ENCODE measurements around the gene LRTM2.

Gene LRTM2

DNA sequence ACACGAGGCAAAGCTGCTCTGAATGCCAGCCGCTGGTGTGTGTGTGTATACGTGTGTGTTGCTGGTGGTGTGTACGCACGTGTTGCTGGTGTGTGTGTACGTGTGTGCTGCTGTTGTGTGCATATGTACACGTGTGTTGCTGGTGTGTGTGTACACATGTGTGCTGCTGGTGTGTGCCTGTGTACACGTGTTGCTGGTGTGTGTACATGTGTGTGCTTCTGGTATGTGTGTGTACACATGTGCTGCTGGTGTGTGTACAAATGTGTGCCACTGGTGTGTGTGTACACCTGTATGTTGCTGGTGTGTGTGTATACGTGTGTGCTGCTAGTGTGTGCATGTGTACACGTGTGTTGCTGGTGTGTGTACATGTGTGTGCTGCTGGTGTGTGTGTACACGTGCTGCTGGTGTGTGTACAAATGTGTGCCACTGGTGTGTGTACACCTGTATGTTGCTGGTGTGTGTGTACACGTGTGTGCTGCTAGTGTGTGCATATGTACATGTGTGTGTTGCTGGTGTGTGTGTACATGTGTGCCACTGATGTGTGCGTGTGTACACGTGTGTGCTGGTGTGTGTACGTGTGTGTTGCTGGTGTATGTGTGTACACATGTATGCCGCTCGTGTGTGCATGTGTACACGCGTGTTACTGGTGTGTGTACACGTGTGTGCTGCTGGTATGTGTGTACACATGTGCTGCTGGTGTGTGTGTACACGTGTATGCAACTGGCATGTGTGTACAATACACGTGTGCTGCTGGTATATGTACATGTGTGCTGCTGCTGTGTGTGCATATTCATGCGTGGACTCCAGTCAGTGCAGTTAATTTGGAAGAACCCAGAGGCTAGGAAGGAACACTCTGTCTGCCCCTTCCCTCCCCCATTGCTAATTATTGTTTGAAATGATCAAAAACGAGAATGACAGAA is 50.9 kb downstream of the LRTM2 start:
- DNase-seq: no peak

DNA sequence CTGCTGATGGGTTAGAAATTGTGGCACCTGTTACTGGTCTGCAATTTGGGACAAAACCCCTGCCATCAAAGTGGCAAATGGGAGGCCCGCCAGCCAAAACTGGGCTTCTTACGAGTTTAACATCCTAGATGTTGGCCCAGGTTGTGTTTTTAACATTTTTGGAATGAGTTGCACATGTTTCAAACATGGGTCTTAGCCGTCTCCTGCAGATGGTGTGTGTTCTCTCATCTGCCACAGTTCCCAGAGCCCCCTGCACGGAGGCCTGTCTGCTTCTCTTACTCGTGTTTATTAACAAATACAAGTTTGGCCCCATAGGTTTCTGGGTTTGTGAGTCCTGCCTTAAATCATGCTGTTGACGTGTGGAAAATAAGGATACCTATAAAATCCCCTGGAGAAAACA is 51.6 kb downstream of the LRTM2 start:
- DNase-seq: no peak

DNA sequence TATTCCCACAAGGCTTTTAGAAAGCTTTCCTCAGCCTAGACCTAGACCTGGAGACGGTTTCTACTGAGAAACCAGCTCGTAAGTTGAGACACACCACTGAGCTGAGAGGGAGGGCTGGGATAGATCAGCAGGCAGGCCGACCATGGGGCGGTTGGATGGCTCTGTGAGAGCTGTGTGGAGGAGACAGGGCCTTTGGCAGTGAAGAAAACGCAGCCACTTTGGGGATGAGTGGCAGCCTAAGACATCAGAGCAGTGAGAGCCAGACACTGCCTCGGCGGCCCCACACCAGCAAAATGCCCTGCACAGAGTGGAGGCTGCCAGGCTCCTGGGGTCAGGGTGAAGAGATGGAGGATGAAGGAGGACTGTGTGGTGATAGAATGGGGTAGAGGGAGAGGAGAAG is 52.1 kb downstream of the LRTM2 start:
- DNase-seq: no peak

DNA sequence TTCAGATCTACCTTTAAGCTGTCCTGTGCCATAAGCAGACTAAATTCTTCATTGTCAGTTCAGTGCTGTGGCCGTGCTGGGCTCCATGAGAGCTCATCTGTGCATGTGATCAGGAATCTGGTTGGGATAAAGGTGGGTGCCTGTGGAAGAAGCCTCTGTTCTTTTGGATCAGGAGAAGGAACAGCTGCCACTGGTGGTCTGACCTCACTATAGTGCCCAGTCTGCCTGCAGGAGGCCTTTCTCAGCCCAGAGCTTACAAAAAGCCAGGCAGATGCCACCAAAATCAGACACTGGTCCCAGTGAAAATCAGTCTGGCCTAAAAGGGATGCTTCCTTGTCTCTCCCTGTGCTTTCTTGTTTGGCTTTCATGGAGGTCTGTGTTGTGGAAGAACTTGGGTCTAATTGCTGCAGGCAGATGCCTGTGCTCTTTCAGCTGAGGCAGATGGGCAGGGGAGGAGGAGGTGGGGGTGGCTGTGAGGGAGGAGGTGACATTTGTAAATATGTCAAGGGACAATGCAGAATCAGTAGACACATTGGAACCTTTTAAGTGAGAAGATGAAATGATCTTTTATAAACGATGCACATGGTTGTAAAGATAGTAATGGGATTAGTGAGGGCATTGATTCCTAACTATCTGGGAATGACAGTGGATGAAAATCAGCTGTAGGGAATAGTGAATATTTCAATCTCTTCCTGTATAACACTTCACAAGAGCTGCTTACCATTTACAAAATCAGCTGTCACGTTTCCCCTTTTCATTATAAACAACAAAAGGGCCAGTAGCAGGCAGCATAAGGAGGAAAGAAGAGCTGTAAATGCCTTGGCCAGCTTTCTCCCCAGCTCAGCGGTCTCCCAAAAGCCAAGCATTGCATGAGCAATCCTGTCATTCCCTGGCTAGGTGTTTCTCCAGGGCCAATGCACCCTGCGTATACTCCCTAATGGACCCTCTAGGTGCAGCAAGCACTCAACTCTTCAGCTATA is 53.5 kb downstream of the LRTM2 start:
- no peak for DNase-seq

DNA sequence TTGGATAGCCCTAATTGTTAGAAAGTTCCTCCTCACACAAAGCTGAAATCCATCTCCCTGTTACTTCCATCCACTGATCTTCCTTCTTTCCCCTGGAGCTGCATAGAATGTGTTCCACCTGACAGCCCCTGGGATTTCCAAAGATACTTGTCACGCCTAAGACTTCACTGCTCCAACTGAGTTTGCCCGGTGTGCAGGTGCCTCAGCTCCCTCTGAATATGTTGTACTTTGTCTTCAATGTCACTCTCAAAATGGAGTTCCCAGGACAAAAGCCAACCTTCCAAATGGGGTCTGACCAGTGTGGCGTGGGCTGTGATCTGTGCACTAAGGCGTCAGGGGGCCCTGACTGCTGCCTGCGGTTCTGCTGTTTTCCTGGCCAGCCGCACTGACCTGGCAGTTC is 55.2 kb downstream of the LRTM2 start:
- DNase-seq: no peak

DNA sequence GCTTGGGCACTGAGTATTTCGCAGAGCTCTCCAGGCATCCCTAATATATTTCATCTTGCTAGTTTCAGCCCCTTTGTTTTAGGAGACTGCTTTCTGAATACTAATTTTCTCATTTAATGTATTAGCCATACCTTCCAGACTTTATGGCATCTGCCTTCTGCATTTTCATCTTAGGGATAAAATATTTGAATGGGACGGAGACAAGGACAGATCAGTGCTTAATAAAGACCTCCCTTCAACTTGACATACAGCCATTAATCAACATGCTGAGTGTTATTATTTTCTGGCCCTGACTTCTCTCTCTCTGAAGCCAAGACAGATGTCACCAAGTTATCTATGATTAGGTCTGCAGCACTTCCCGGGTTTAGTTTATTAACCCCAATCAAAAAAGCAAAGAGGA is 55.7 kb downstream of the LRTM2 start:
- no peak for DNase-seq

DNA sequence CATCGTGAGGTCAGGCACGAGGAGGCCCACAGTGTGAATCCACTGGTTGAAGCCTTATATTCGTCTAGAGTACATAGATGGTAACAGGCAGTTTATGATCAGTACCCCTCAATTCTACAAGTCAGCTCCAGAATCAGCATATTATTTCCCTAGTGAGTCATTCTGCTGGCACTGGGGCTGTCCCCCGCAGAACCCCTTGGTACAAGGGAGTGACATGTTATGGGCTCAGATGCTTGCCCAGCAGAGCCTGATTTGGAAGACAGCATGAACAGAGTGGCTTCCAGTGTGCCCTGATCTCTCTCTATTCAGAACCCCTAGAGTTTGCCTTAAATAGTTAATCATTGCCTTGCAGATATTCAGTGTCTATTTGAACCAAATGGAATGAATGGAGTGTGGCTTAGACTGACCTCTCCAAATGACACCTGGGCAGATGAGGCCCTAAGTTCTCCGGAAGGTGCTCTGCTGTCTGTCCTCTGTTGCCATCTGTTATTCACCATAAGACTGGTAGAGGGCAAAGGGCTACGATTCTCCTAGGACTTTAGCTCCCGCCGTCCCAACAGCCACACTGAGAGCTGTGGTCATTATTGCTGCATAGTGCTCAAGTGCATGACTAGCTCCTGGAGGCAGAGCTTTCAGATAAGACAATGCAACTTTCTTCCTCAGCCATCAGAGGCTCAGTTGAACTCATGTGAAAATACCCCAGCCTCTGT is 57.0 kb downstream of the LRTM2 start:
- DNase-seq: no peak

DNA sequence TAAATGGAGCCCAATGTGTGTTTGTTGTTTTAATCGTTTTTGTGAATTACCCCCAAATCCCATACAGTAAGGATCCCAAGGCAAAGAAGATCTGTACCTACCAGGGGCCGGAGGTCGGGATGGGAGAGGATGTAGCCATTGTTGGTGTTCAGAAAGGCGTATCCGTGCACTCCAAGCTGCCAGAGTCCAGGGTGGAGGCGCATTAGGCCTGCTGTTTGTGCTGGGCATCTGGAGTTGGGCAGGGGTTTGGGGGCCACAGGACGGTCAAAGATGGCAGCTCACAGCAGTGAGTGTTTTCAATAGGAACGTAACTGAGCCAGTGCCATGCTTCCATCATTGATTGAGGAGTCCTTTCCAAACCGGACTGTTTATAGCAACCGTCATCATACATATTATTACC is 57.8 kb downstream of the LRTM2 start:
- no peak for DNase-seq

DNA sequence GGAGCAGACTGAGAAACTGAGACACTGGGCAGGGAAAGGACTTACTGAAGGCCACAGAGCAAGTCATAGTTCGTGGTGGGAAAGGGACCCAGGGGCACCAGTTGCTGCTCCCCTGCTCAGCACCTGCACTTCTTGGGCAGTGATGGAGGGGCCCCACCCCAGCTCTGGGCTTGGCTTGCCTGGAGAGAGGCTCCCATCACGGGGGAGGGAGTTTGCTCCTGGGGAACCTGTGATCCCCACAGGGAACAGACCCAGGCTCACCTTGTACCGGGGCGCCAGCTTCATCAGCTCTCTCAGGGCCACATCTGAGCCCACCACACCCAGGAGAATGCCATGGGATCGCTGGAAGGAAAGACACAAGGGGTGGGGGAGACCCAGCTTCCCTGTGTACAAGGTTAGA is 58.3 kb downstream of the LRTM2 start:
- DNase-seq: no peak

DNA sequence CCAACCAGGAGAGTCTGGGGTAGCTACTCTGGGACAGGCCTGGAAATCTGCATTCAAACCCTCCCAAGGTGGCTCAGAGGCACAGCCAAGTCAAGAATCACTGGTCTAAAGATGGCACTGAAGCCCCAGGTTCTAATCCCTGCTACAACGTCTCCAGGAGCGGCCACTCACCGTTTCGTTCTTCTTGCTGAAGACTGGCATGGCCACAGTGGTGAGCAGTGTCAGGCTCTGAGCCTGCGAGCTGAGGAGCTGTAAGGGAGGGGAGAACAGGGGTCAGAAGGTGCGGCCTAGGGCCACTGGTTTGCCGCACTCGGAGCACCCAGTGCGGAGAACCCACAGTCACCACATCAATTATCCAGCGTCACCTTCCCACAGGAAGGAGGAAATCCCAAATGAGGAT is 59.3 kb downstream of the LRTM2 start:
- no peak for DNase-seq

DNA sequence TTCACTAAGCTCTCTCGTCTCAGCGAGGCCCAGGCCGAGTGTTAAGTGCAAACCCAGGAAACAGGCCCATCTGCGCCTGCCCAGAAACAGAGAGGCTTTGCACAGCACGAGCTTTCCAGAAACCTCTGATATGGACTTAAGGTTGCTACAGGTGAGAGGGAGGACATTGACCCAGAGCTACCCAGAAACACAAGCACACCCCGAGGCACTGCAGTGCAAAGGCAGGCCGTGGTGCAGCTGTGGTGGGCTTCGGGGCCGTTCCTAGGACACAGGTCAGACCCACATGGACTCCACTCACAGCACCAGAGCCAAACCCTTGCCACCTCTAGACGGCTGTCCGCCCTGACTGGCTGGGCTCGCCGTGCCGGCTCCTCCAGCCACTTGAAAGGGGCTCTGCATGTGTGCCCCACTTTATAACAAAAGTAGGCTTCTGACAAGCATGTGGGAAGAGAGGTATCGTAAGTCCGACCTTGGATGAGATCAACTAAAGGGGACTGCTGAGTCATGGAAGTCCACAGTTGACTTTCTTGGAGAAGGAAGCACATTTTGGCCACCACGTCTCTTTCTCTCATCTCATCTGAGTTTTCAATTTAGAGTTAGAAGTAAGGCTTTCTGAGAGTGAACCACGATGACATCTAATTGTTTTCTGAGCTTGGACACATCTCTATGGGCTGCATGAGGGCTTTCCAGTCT is 59.9 kb downstream of the LRTM2 start:
- no peak for DNase-seq

DNA sequence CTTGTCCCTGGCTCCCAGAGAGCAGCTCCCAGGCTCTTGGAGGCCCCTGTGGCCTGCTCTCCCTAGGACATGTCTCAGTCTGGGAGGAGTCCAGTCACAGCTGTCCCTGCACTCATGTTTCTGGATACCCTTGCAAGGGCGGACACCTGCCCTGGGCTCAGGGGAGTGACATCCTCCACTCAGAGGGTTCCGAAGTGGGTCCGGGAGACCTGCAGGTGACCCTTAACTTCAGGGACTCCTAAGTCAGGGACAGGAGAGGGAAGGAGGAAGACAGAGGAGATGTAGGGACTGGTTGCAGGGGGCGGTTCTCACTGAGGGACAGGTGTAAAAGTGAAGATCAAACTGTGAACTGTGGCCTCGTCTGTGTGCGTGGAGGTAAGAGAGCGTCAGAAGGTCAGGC is 60.5 kb downstream of the LRTM2 start:
- no peak for DNase-seq

DNA sequence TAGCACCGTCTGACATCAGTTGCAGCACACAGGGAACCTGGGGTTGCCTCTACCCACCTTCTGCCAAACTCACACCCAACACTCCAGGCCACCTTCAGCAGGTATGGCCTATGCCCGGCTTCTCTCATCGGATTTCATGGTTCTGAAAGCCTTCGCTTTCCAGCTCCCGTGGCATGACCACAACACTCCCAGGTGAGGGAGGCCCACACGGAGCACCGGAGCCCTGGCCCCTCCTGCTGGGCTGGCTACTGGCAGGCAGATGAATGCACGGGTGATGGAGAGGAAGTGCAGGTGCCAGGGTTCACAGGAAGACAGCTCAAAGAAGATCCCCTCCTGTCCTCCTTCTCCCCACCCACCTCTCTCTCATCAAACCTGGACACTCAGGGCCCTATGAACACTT is 60.9 kb downstream of the LRTM2 start:
- DNase-seq: no peak

DNA sequence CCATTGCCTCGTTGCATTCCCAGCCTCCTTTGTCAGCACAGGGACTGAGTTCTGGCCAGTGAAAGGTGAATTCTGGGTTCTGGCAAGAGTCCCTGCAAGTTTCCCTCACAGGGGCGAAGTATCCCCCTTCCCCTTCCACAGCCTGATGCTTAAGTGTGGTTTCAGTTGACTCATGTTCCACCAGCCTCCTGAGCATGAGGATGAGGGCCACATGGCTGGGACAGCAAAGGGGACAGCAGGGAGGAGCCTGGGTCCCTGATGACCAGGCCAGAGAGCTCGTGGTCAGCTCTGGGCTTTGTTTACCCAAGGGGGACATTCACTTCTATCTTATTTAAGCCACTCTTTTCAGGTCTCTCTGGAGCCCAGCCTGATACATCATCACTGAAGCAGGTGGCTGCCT is 61.6 kb downstream of the LRTM2 start:
- DNase-seq: no peak

DNA sequence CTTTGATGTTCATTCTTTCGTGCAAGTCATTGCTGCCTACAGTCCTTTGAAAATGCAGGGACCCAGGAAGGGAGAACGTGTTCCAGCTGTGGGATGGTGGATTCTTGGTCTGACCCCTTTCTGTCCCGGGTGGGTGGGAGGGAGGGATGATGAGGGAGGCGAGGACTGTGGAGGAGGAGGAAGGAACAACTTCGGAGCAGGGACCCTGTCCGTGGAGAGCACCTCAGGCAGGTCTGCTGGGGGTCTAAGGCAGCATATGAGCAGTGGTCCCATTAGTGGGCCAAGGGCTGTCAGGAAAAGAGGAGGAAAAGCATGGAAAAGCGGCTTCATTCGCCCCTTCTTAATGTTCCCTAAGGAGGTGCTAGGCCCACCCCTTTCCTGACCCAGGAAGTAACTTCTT is 62.0 kb downstream of the LRTM2 start:
- DNase-seq: no peak

DNA sequence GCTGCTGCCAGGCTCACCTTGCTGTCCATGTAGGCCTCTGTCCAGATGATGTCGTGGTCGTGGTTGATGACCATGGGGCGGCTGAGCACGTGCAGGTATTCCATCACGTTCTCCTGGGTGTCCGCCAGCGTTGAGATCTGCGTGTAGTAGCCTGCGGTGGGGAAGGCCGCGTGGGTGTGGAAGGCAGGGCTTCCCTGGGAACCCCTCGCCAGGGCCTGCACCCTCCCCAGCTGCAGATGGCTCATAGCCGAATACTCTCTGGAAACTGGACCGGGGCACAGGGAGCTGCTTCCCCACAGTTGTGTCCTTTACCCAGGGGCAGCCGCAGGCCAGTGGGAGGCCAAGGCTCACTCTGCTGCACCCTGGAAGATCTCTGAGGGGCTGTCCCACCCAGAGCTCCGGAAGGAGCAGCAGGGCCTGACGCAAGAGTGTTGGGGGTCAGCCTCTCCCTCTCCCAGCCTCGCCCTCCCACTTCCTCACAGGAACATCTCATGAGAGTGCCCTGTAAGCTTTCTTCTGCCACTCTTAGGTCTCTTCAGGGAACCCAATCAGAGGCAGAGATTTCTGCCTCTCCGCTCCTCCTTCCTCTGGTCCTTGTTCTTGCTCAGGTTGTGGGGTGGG is 62.6 kb downstream of the LRTM2 start:
- no peak for DNase-seq

DNA sequence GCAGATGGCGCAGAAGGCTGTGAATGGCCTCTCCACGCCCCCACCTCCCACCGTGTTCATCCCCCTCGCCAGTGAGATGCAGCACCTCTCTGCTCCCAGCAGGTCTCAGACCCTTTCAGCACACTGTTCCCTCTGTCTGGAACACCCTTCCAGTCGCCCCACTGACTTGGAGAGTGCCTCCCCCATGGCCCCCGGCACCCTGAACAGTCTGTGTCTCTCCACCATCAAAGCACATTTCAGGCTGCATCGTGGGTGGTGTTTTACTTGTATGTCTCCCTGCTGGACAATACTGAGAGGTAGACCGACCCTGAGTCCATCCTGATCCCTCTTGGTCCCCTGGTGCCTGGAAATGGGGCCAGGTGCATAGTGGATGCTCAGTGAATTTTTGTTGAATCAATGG is 63.1 kb downstream of the LRTM2 start:
- no peak for DNase-seq

DNA sequence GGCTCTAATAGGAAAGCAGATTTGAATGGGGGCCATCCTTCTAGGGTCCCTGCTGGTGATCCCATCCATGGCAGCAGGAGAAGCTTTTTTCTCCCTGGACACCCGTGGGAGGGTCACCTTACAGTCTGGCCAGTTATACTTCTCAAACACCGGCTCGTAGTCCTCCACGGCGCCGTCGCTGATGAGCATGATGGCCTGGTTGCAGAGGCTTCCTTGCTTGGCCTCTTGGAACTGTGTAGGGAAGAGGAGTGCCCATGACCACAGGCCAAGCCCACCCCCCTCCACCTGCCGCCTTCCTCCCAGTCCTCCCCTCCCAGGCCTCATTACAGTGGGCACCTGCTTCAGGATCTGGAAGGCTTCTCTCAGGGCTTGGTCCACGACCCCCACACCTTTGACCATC is 64.3 kb downstream of the LRTM2 start:
- no peak for DNase-seq

DNA sequence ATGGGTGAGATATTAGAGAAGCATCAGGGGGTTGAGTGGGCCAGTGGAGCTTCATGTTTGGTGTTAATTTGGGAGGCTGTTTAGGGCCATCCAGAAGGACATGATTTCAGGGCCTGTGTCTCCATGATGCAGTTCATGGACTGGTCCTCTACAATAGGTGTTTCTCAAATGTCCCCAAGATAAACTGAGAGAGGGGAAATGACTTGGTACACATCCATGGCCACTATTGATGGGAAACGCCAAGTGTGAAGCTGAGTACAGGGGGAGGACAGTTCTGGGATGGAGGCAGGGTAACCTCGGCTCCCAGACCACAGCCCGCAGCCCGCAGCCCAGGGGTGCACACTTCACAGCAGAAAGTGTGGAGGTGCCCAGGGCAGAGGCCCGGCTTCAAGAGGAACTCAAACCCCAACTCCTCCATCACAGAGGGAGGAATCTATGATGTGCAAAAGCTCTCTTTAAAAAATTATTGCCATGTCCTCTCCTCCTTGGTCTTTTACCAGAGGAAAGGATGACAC is 64.8 kb downstream of the LRTM2 start:
- DNase-seq: no peak

DNA sequence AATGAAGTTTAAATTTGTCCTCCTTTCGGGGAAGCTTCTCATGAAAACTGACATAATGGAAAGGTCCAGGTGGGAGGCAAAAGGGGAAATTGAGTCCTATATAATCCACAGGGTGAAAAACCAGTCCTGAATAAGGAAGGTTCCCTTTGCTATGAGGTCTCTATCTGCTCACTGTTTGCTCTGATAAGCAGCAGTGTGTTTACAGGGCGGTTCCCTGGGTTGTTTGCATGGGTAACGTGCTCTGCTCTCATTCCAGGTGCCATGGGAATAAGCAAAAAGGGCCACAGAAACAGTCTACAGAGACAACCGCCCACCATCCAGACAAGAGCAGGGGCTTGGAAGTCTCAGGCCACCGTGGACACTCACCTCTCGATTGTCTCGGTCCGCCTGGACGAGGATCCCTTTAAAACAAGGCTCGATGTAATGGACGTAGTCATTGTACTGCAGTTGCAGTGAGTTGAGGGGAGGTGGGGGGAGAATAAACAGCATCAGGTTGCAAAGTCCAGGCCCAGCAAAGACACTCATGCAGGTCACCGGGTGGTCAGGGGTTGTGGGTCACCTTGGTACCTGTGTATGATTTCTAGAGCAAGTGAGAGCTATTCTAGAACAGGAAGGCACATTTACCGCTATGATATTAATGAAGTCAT is 65.4 kb downstream of the LRTM2 start:
- no peak for DNase-seq

Data from right hindlimb (tissue), 1 donor.